GM06990 (cell line): ENCODE measurements around the gene PTPRD.

Source experiments
- DNase-seq: peaks from one replicate; pipeline ENCODE4 v3.0.0-alpha.2; 2011; ENCODE audit not compliant: insufficient read length; ENCODE audit errors: extremely low read depth
- H3K27me3 ChIP-seq: replicated peaks from 2 replicates; pipeline ENCODE4 v1.6.0; 2011; ENCODE audit warnings: low read length; ENCODE audit not compliant: control insufficient read depth, insufficient read depth
- H3K36me3 ChIP-seq: 2 replicates; pipeline ENCODE4 v1.5.1; 2011; ENCODE audit warnings: low read length; ENCODE audit not compliant: control insufficient read depth, insufficient read depth
- H3K4me3 ChIP-seq: replicated peaks from 2 replicates; pipeline ENCODE4 v1.5.1; 2011; ENCODE audit warnings: low read depth, mild to moderate bottlenecking, control low read depth, low read length
- TF ChIP-seq, protein P1 (sequence below): IDR thresholded peaks from 2 replicates; pipeline ENCODE4 v1.5.1; 2011; ENCODE audit warnings: low read length, control low read depth, mild to moderate bottlenecking, inconsistent platforms; ENCODE audit not compliant: insufficient read depth, poor library complexity, severe bottlenecking

Gene PTPRD

DNA sequence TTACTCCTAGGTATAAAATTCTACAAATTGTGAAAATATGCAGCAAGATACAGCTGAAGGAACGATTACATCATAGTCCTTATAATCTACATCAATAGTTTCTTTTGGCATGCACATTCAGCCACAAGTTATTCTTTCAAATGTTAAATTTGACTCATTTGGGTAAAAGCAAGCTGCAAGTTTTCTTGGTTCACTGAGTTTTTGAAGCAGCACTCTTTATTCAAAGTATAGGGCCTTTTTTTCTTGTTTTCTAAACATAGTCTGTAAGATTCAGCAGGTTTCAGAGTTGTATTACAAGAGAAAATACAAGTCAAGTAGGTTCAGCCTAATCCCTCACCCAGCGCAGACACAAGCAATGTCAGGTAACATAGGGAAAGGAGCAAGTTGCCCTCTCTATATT is 981.5 kb downstream of the PTPRD start:
- Histone ChIP-seq H3K36me3 (no peaks in the 10 kb centered on the region), H3K27me3 (no peaks in the 10 kb centered on the region), H3K4me3 (no peak overlapping the region)
- DNase-seq = no peak
- TF ChIP-seq, protein P1, sequence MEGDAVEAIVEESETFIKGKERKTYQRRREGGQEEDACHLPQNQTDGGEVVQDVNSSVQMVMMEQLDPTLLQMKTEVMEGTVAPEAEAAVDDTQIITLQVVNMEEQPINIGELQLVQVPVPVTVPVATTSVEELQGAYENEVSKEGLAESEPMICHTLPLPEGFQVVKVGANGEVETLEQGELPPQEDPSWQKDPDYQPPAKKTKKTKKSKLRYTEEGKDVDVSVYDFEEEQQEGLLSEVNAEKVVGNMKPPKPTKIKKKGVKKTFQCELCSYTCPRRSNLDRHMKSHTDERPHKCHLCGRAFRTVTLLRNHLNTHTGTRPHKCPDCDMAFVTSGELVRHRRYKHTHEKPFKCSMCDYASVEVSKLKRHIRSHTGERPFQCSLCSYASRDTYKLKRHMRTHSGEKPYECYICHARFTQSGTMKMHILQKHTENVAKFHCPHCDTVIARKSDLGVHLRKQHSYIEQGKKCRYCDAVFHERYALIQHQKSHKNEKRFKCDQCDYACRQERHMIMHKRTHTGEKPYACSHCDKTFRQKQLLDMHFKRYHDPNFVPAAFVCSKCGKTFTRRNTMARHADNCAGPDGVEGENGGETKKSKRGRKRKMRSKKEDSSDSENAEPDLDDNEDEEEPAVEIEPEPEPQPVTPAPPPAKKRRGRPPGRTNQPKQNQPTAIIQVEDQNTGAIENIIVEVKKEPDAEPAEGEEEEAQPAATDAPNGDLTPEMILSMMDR = no peak

DNA sequence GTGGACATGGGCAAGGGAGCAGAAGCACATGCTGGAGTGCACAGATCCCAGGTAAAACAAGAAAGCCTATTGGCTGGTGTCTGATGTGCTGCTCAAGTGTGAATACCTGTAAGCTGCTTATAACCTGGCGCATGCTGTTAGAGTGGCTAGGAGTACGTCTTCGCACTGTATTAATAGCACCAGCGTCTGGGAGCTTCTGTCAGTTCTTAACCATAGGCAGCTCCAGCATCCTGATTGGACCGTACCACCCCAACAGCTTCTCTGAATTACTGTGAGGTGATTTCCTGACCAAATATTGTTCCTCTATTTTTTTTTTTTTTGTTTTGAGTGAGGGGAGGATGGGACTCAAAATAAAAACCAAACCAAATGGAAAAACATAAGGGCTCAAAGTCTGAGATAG is 987.6 kb downstream of the PTPRD start:
- no peak for DNase-seq
- Histone ChIP-seq H3K27me3 (no peaks in the 10 kb centered on the region), H3K4me3 (no peak overlapping the region), H3K36me3 (no peaks in the 10 kb centered on the region)
- TF ChIP-seq, protein P1 = no peak

DNA sequence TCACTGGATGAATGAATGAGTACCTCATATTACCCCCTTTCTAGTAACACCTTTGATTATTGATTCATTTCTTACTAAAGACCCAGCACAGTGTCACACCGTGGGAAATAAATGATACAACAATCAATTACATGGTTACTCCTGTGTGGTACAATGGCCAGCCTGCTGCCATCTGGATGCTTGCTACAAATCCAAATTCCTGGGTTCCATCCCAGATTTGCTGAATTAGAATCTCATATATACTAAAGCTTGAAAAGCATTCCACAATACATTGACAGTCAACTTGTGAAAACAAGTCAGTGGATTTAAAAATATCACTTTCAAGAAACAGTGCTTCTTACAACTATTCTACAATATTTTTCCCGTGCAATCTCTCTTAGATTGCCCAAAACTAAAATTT is 989.3 kb downstream of the PTPRD start:
- H3K4me3 ChIP-seq = no peak overlapping the region
- no peaks in the 10 kb centered on the region for H3K27me3 ChIP-seq
- TF ChIP-seq, protein P1 = no peak
- no peak for DNase-seq
- no peaks in the 10 kb centered on the region for H3K36me3 ChIP-seq

DNA sequence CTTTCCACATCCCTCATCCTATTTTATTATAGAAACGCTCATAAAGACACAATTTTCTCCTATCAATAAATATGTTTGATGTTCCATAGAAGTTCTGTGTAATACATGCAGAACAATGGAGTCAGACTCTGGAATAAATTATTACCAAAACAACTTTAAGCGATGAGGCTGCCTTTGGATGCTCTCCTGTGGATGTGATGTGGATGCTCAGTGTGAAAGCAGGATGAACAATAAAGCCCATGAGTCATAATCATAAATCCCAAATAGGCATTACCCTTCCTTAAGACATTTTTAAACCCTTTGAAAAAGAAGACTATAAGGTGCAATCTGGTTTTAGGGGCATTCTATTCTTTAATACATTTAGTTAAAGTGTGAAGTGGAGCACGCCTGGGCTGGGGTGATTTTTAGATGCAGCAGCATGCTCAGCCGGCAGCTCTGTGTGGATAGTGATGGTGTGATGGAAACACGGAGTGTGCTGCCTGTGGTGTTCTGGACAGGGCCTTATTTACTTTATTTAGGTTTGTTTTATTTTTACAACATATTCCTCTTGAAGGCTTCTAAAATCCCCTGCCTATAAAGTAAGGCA is 991.4 kb downstream of the PTPRD start:
- Histone ChIP-seq H3K27me3 (no peaks in the 10 kb centered on the region), H3K4me3 (no peak overlapping the region), H3K36me3 (no peaks in the 10 kb centered on the region)
- TF ChIP-seq, protein P1 = no peak
- no peak for DNase-seq

DNA sequence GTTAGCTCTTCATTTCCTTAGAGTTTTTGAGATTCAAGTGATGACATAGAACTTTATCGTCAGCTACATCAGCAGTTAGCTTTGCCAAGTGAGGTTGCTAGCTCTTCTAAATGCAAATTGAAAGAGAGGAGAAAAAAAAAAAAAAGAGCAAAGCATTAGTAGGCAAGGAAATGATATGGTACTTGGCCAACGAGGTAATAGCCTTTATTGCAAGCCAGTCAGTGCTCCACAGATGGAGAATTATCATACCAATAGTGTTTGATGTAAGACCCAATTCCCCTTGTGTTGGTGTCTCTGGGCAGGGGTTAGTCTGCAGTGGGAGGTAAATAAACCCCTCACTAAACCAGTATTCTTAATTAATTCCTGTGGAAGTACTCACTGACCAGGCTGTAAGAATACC is 992.1 kb downstream of the PTPRD start:
- Histone ChIP-seq H3K27me3 (no peaks in the 10 kb centered on the region), H3K36me3 (no peaks in the 10 kb centered on the region), H3K4me3 (no peak overlapping the region)
- TF ChIP-seq, protein P1 = no peak
- DNase-seq = no peak

DNA sequence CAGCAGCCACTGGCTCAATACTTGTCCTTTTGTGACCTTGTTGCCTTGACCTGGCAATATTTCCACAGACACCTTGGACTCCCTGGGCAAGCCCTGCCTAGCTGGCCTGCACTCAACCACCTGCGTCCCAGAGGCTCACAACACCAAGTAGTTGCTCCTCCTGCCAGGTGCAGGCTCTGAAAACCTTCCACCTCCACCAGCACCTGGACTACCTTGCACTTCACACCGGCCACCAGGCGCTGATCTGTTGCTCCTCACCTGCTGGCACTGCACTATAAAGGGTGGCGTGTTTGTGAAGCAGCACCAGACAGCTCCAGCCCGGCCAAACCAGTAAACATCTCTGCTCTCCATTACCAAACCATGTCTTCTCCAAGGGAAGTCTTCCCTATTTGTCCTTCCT is 997.7 kb downstream of the PTPRD start:
- no peak overlapping the region for H3K4me3 ChIP-seq
- H3K36me3 ChIP-seq = no peaks in the 10 kb centered on the region
- no peak for DNase-seq
- no peaks in the 10 kb centered on the region for H3K27me3 ChIP-seq
- TF ChIP-seq, protein P1 = no peak
